ENCODE data around the gene COL23A1. TPM values are rescaled to one million over a fixed set of nuclear protein-coding genes. Genes with fewer than 3 reads are reported as not detected.

The COL23A1 gene
- total RNA-seq, 1 experiment from 2014 or later = 15.0 TPM

DNA sequence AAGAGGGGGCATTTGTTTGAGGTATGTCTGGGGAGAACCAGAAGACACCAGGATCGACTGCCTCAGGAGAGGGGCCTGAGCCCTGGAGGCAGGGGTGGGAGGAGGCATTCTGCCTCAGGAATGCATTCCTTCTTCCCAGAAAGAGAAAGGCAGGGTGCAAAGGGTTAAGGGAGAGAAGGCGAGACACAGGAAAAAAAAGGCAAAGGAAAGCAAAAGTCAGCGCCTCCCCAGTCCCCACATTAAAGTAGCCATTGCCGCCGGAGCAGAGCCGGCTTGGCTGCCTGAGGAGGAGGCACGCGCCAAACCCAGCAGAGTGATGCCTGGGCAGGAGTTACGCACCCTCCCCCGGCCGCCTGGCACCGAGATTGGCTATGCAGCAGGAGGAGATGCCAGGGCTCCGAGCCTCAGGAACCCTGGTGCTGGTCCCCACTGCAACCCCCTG is 233.7 kb downstream of the COL23A1 start:
- Mint-ChIP-seq H3K4me3 (peak overlapping the region; percentile 49), H3K36me3 (no peaks in the 10 kb centered on the region), H3K27me3 (ENCODE audit: low read depth) (no peaks in the 10 kb centered on the region), H3K4me1 (peaks cover 51% of the 10 kb centered on the region), H3K27ac (peak overlapping the region; percentile 83; the same call in 1 of the 2 replicates), H3K9me3 (peaks cover 9% of the 10 kb centered on the region)
- DNase-seq (ENCODE audit: low spot score) (peak; percentile 46), ATAC-seq (peak; percentile 66)
- POLR2A ChIA-PET = no interaction called here
- CTCF ChIA-PET = interaction anchor here (1.2 to 1.4 kb wide), 2 partner anchors 41 to 105 kb away, joined by 3 to 4 read pairs; no protein-coding TSS in a partner anchor
- TF ChIP-seq, protein P1, sequence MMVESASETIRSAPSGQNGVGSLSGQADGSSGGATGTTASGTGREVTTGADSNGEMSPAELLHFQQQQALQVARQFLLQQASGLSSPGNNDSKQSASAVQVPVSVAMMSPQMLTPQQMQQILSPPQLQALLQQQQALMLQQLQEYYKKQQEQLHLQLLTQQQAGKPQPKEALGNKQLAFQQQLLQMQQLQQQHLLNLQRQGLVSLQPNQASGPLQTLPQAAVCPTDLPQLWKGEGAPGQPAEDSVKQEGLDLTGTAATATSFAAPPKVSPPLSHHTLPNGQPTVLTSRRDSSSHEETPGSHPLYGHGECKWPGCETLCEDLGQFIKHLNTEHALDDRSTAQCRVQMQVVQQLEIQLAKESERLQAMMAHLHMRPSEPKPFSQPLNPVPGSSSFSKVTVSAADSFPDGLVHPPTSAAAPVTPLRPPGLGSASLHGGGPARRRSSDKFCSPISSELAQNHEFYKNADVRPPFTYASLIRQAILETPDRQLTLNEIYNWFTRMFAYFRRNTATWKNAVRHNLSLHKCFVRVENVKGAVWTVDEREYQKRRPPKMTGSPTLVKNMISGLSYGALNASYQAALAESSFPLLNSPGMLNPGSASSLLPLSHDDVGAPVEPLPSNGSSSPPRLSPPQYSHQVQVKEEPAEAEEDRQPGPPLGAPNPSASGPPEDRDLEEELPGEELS (CRISPR knock-in tag; IDR thresholded peaks at IDR 0.05) = no peak
- TF ChIP-seq ETV6 (CRISPR knock-in tag; IDR thresholded peaks at IDR 0.05) = no peak
- TF ChIP-seq OVOL2 (CRISPR knock-in tag; IDR thresholded peaks at IDR 0.05; ENCODE audit: borderline replicate concordance) = no peak
- no peak for TF ChIP-seq ATF1 (CRISPR knock-in tag; IDR thresholded peaks at IDR 0.05)
- no peak for TF ChIP-seq ZNF396 (CRISPR knock-in tag; IDR thresholded peaks at IDR 0.05; ENCODE audit: borderline replicate concordance)

DNA sequence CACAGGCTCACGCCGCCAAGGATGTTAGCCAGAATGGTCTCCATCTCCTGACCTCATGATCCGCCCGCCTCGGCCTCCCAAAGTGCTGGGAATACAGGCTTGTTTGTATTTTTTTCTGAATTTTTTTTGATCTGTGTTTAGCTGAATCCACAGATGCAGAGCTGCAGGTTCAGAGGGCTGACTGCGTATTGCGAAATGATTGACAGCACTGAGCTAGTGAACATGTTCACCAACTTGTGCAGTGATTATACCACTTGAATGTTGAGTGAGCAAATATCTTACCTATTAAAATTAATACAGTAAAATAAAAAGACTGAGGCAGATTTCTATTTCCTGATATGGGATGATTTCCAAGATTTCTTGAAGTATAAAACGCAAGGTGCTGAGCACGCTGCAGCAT is 234.5 kb downstream of the COL23A1 start:
- TF ChIP-seq TEAD1 (CRISPR knock-in tag; IDR thresholded peaks at IDR 0.05) (no peak), TEAD4 (CRISPR knock-in tag; IDR thresholded peaks at IDR 0.05) (no peak)
- DNase-seq (ENCODE audit: low spot score) (no peak), ATAC-seq (no peak)
- peaks cover 9% of the 10 kb centered on the region for H3K9me3 Mint-ChIP-seq
- peaks cover 56% of the 10 kb centered on the region for H3K4me1 Mint-ChIP-seq
- H3K4me3 Mint-ChIP-seq = no peak overlapping the region
- no peaks in the 10 kb centered on the region for H3K36me3 Mint-ChIP-seq
- CTCF ChIA-PET = interaction anchor here (1.2 to 1.4 kb wide), 2 partner anchors 42 to 106 kb away, joined by 3 to 4 read pairs; no protein-coding TSS in a partner anchor
- POLR2A ChIA-PET = no interaction called here
- H3K27me3 Mint-ChIP-seq (ENCODE audit: low read depth) = no peaks in the 10 kb centered on the region
- H3K27ac Mint-ChIP-seq = no peak overlapping the region; the same call in 1 of the 2 replicates

DNA sequence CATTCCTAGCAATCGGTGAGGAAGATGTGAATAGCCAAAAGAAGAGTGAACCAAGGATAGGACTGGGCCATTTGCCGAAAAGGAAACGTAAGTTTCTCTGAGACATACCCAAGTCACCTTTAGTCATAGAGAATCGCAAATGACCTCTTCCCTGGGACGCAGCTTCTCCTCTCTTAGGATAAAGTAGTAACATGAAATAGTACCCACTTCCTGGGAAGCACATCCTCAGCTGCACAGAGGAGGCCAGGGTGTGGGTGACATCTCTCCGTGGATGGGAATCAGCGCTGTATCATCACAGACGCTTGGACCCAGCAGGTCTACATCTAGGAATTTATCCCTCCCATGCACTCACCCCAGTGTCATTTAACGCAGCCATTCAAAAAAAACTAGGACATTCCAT is 236.7 kb downstream of the COL23A1 start:
- DNase-seq (ENCODE audit: low spot score) = no peak
- Mint-ChIP-seq H3K27me3 (ENCODE audit: low read depth) (no peaks in the 10 kb centered on the region), H3K4me3 (no peak overlapping the region), H3K36me3 (no peaks in the 10 kb centered on the region), H3K27ac (no peak overlapping the region), H3K4me1 (peaks cover 62% of the 10 kb centered on the region), H3K9me3 (peaks cover 8% of the 10 kb centered on the region)
- CTCF ChIA-PET = no interaction called here
- TF ChIP-seq, protein P2, sequence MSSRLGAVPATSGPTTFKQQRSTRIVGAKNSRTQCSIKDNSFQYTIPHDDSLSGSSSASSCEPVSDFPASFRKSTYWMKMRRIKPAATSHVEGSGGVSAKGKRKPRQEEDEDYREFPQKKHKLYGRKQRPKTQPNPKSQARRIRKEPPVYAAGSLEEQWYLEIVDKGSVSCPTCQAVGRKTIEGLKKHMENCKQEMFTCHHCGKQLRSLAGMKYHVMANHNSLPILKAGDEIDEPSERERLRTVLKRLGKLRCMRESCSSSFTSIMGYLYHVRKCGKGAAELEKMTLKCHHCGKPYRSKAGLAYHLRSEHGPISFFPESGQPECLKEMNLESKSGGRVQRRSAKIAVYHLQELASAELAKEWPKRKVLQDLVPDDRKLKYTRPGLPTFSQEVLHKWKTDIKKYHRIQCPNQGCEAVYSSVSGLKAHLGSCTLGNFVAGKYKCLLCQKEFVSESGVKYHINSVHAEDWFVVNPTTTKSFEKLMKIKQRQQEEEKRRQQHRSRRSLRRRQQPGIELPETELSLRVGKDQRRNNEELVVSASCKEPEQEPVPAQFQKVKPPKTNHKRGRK (CRISPR knock-in tag; IDR thresholded peaks at IDR 0.05; ENCODE audit: borderline replicate concordance) = no peak
- POLR2A ChIA-PET = no interaction called here
- ATAC-seq = no peak

DNA sequence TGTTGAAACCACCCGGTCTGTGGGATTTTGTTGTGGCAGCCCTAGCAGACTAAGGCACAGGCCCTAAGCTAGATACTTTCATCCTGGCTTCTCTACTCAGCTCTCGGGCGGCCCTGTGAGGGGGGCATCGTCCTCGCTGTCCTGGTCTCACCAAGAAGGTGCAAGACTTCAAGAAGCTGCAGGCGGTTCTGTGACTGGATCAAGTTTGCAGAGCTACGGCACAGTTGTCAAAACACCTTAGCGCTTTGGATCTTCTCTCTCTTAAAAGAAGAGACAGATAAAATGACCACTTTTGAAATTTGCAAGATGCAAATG is 238.2 kb downstream of the COL23A1 start:
- Mint-ChIP-seq H3K36me3 (no peaks in the 10 kb centered on the region), H3K4me1 (peaks cover 57% of the 10 kb centered on the region), H3K27ac (no peak overlapping the region), H3K4me3 (no peak overlapping the region), H3K27me3 (ENCODE audit: low read depth) (no peaks in the 10 kb centered on the region), H3K9me3 (no peaks in the 10 kb centered on the region)
- ChIA-PET CTCF (no interaction called here), POLR2A (no interaction called here)
- DNase-seq (ENCODE audit: low spot score) (no peak), ATAC-seq (no peak)
- TF ChIP-seq, protein P3, sequence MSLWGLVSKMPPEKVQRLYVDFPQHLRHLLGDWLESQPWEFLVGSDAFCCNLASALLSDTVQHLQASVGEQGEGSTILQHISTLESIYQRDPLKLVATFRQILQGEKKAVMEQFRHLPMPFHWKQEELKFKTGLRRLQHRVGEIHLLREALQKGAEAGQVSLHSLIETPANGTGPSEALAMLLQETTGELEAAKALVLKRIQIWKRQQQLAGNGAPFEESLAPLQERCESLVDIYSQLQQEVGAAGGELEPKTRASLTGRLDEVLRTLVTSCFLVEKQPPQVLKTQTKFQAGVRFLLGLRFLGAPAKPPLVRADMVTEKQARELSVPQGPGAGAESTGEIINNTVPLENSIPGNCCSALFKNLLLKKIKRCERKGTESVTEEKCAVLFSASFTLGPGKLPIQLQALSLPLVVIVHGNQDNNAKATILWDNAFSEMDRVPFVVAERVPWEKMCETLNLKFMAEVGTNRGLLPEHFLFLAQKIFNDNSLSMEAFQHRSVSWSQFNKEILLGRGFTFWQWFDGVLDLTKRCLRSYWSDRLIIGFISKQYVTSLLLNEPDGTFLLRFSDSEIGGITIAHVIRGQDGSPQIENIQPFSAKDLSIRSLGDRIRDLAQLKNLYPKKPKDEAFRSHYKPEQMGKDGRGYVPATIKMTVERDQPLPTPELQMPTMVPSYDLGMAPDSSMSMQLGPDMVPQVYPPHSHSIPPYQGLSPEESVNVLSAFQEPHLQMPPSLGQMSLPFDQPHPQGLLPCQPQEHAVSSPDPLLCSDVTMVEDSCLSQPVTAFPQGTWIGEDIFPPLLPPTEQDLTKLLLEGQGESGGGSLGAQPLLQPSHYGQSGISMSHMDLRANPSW (CRISPR knock-in tag; conservative IDR thresholded peaks at IDR 0.05; ENCODE audit: low read depth) = no peak
- TF ChIP-seq, protein P4, sequence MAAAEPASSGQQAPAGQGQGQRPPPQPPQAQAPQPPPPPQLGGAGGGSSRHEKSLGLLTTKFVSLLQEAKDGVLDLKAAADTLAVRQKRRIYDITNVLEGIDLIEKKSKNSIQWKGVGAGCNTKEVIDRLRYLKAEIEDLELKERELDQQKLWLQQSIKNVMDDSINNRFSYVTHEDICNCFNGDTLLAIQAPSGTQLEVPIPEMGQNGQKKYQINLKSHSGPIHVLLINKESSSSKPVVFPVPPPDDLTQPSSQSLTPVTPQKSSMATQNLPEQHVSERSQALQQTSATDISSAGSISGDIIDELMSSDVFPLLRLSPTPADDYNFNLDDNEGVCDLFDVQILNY (CRISPR knock-in tag; IDR thresholded peaks at IDR 0.05) = no peak
- TF ChIP-seq, protein P5, sequence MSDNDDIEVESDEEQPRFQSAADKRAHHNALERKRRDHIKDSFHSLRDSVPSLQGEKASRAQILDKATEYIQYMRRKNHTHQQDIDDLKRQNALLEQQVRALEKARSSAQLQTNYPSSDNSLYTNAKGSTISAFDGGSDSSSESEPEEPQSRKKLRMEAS (CRISPR knock-in tag; IDR thresholded peaks at IDR 0.05) = no peak
- TF ChIP-seq, protein P6, sequence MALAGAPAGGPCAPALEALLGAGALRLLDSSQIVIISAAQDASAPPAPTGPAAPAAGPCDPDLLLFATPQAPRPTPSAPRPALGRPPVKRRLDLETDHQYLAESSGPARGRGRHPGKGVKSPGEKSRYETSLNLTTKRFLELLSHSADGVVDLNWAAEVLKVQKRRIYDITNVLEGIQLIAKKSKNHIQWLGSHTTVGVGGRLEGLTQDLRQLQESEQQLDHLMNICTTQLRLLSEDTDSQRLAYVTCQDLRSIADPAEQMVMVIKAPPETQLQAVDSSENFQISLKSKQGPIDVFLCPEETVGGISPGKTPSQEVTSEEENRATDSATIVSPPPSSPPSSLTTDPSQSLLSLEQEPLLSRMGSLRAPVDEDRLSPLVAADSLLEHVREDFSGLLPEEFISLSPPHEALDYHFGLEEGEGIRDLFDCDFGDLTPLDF (CRISPR knock-in tag; IDR thresholded peaks at IDR 0.05) = no peak
- TF ChIP-seq, protein P7, sequence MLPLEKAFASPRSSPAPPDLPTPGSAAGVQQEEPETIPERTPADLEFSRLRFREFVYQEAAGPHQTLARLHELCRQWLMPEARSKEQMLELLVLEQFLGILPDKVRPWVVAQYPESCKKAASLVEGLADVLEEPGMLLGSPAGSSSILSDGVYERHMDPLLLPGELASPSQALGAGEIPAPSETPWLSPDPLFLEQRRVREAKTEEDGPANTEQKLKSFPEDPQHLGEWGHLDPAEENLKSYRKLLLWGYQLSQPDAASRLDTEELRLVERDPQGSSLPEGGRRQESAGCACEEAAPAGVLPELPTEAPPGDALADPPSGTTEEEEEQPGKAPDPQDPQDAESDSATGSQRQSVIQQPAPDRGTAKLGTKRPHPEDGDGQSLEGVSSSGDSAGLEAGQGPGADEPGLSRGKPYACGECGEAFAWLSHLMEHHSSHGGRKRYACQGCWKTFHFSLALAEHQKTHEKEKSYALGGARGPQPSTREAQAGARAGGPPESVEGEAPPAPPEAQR (CRISPR knock-in tag; IDR thresholded peaks at IDR 0.05) = no peak
- TF ChIP-seq SMAD4 (CRISPR knock-in tag; IDR thresholded peaks at IDR 0.05) (no peak), ZNF138 (CRISPR knock-in tag; conservative IDR thresholded peaks at IDR 0.05) (no peak)
